ENCODE data around the gene ACOT11. TPM values are rescaled to one million over a fixed set of nuclear protein-coding genes. Genes with fewer than 3 reads are reported as not detected.

Gene ACOT11
- total RNA-seq, 1 donor from 2014 or later: 0.51 TPM

DNA sequence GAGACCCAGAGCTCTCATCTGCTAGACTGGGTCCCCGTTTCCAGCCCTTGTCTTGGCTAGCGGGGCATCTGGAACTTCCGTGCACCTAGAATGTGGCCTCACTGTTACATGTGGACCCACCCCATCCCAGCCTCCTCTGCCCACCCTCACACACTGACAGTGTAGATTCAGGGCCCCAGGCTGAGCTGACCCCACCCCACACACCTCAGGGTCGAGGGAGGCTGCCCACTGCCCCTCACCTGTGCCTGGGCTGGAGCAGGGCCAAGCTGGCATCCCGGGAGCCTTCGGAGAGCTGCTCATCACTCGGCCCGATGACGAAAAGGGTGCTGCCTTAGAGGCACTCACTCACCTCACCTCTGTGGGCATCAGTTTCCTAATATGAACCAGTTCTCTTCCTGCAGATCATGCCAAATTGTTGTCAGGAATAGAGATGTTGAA, 11.1 kb downstream of the ACOT11 start:
- H3K4me3 Mint-ChIP-seq: no peak overlapping the region
- no peak for TF ChIP-seq EZH2phosphoT487 (IDR thresholded peaks at IDR 0.05)
- TF ChIP-seq, protein P1, sequence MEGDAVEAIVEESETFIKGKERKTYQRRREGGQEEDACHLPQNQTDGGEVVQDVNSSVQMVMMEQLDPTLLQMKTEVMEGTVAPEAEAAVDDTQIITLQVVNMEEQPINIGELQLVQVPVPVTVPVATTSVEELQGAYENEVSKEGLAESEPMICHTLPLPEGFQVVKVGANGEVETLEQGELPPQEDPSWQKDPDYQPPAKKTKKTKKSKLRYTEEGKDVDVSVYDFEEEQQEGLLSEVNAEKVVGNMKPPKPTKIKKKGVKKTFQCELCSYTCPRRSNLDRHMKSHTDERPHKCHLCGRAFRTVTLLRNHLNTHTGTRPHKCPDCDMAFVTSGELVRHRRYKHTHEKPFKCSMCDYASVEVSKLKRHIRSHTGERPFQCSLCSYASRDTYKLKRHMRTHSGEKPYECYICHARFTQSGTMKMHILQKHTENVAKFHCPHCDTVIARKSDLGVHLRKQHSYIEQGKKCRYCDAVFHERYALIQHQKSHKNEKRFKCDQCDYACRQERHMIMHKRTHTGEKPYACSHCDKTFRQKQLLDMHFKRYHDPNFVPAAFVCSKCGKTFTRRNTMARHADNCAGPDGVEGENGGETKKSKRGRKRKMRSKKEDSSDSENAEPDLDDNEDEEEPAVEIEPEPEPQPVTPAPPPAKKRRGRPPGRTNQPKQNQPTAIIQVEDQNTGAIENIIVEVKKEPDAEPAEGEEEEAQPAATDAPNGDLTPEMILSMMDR (IDR thresholded peaks at IDR 0.05): no peak
- H2AFZ ChIP-seq (replicated peaks): no peak overlapping the region
- no peaks in the 10 kb centered on the region for H4K20me1 ChIP-seq (ENCODE audit: low read depth)
- no peaks in the 10 kb centered on the region for H3K79me2 ChIP-seq (ENCODE audit: low read depth)
- H3K9me3 Mint-ChIP-seq: peaks cover 16% of the 10 kb centered on the region
- H3K27me3 Mint-ChIP-seq (ENCODE audit: insufficient read depth, low read depth): peaks cover 7% of the 10 kb centered on the region
- no peak for DNase-seq (ENCODE audit: low spot score)
- peaks cover 5% of the 10 kb centered on the region for H3K4me1 Mint-ChIP-seq
- H3K27me3 ChIP-seq: no peaks in the 10 kb centered on the region
- no peak overlapping the region for H3K4me3 ChIP-seq
- no peak overlapping the region for H3K4me2 ChIP-seq
- H3K27ac ChIP-seq: no peak overlapping the region
- no peaks in the 10 kb centered on the region for H3K36me3 ChIP-seq
- H3K4me1 ChIP-seq: no peaks in the 10 kb centered on the region
- H3K9ac ChIP-seq: no peak overlapping the region
- H3F3A ChIP-seq (ENCODE audit: low read depth): no peaks in the 10 kb centered on the region
- H3K27ac Mint-ChIP-seq: no peak overlapping the region
- no peaks in the 10 kb centered on the region for H3K9me3 ChIP-seq (ENCODE audit: low read depth)
- peaks cover 4% of the 10 kb centered on the region for H3K36me3 Mint-ChIP-seq

DNA sequence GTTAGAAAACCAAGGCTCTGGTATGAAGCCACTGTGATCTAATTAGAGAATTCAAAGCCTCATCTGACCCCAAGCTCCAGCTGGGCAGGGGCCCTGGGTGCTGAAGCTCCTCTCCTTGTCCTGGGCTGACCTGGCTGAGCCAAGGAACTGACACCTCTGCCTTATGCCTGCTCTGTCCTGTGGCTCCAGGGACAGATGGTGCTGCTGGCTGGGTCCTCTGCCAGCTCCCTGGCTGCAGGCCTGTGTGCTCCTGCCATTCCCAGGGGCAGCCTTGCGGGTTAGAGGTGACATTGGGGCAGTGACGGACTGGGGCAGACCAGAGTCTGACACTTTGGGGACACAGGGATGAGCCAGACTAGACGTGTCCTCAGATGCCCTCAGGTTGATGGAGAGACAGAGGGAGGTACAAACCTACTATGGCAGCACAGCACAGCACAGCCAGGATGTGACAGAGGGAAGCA, 11.8 kb downstream of the ACOT11 start:
- H3K36me3 ChIP-seq: no peaks in the 10 kb centered on the region
- Mint-ChIP-seq H3K36me3 (peaks cover 4% of the 10 kb centered on the region), H3K4me3 (no peak overlapping the region), H3K27ac (no peak overlapping the region), H3K27me3 (ENCODE audit: insufficient read depth, low read depth) (peaks cover 11% of the 10 kb centered on the region), H3K4me1 (peaks cover 5% of the 10 kb centered on the region), H3K9me3 (peaks cover 14% of the 10 kb centered on the region)
- no peaks in the 10 kb centered on the region for H3K9me3 ChIP-seq (ENCODE audit: low read depth)
- H3K9ac ChIP-seq: no peak overlapping the region
- H3K4me3 ChIP-seq: no peak overlapping the region
- H3K4me1 ChIP-seq: no peaks in the 10 kb centered on the region
- no peaks in the 10 kb centered on the region for H3K79me2 ChIP-seq (ENCODE audit: low read depth)
- no peaks in the 10 kb centered on the region for H4K20me1 ChIP-seq (ENCODE audit: low read depth)
- H2AFZ ChIP-seq (replicated peaks): no peak overlapping the region
- H3K27me3 ChIP-seq: no peaks in the 10 kb centered on the region
- no peak for TF ChIP-seq EZH2 (IDR thresholded peaks at IDR 0.05)
- TF ChIP-seq, protein P1 (IDR thresholded peaks at IDR 0.05): no peak
- TF ChIP-seq EZH2phosphoT487 (IDR thresholded peaks at IDR 0.05): no peak
- DNase-seq (ENCODE audit: low spot score): no peak
- H3K27ac ChIP-seq: no peak overlapping the region
- H3K4me2 ChIP-seq: no peak overlapping the region
- H3F3A ChIP-seq (ENCODE audit: low read depth): no peaks in the 10 kb centered on the region

DNA sequence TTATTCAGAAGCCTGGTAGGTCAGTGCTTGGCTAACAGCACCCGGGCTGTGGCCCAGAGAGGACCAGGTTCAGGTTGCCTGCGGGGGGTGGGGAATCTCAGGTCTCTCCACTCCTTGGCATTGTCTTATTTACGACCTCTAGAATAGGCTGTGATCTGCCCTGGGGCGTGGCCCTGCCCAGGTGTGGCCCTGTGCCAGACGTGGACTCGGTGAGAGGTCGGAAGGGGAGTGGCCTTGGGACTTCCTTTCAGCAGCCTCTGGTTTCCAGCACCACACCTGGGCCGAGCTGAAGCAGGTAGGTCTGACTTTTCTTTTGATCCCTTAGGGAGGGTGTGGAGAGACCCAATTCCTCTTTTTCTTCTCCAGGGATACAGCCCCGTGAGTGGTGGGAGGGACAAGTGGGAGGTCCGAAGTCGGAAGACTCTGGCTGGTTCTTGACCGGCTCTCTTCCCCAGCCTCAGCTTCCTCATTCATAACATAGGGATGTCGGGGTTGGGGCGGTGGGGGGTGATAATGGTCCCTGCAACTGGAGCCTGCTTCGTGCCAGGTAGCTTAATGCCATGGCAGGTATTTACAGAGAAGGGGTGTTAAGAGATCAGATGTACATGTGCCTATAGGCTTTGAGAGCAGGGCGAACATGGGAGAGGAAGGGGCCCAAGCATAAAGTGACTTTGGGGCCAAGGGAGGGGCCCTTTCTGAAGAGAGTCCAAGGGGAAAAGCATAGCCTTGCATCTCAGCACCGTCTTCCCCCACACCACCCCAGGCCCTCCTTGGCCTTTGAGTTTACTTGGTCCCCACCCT, 16.5 kb downstream of the ACOT11 start:
- peaks cover 13% of the 10 kb centered on the region for H3K4me1 Mint-ChIP-seq
- no peak overlapping the region for H3K9ac ChIP-seq
- H3K36me3 ChIP-seq: no peaks in the 10 kb centered on the region
- no peak overlapping the region for H2AFZ ChIP-seq (replicated peaks)
- H3K36me3 Mint-ChIP-seq: no peaks in the 10 kb centered on the region
- H3K27ac ChIP-seq: no peak overlapping the region
- no peak overlapping the region for H3K4me2 ChIP-seq
- peaks cover 14% of the 10 kb centered on the region for H3K27me3 Mint-ChIP-seq (ENCODE audit: insufficient read depth, low read depth)
- H3K4me3 ChIP-seq: no peak overlapping the region
- peaks cover 2% of the 10 kb centered on the region for H3K9me3 Mint-ChIP-seq
- peaks cover 2% of the 10 kb centered on the region for H3F3A ChIP-seq (ENCODE audit: low read depth)
- DNase-seq (ENCODE audit: low spot score): no peak
- no peaks in the 10 kb centered on the region for H4K20me1 ChIP-seq (ENCODE audit: low read depth)
- H3K9me3 ChIP-seq (ENCODE audit: low read depth): no peaks in the 10 kb centered on the region
- H3K27me3 ChIP-seq: no peaks in the 10 kb centered on the region
- no peak overlapping the region for H3K4me3 Mint-ChIP-seq
- H3K79me2 ChIP-seq (ENCODE audit: low read depth): no peaks in the 10 kb centered on the region
- TF ChIP-seq EZH2phosphoT487 (IDR thresholded peaks at IDR 0.05) (no peak), EZH2 (IDR thresholded peaks at IDR 0.05) (no peak)
- TF ChIP-seq, protein P1 (IDR thresholded peaks at IDR 0.05): no peak
- H3K4me1 ChIP-seq: peaks cover 4% of the 10 kb centered on the region
- no peak overlapping the region for H3K27ac Mint-ChIP-seq

Measured in neural progenitor cell (in vitro differentiated cells).